Panc1 (cell line): ENCODE measurements around the gene SATB2. TPM values are rescaled to one million over a fixed set of nuclear protein-coding genes. Genes with fewer than 3 reads are reported as not detected.

ENCODE experiments used
- ATAC-seq: fragments of 200-7000 bp; cut with Tn5 transposase; 2 replicates; pipeline ENCODE4 v1.9.1; 2020; ENCODE audit warnings: mild to moderate bottlenecking, moderate library complexity
- BruUV-seq: library from RNA; stranded (reverse); fragments of 400-500 nt; replicated peaks from 2 replicates; lab custom pipeline; 2021; lab: Mats Ljungman, UMichigan
- CTCF ChIA-PET: fragments of 300-600 bp; sonication (Branson Sonifier 250); formaldehyde crosslinking; loops from one replicate; lab custom pipeline; 2022; ENCODE audit warnings: antibody characterized with exemption; lab: Charles Lee
- POLR2A ChIA-PET: fragments of 300-600 bp; sonication (Branson Sonifier 250); formaldehyde crosslinking; loops from one replicate; lab custom pipeline; 2022; ENCODE audit warnings: antibody characterized with exemption; lab: Charles Lee
- DNase-seq: peaks from one replicate; pipeline ENCODE4 v3.0.0-alpha.2; 2010; ENCODE audit warnings: low read depth, low spot score
- H3K27ac ChIP-seq: 2 replicates; pipeline ENCODE4 v1.5.1; 2011; ENCODE audit warnings: mild to moderate bottlenecking, low read length, inconsistent platforms
- H3K27me3 ChIP-seq: fragments of 200-500 bp; sonication (Bioruptor generic); 2 replicates; pipeline ENCODE4 v1.6.0; 2014; ENCODE audit warnings: low read length, inconsistent platforms; ENCODE audit not compliant: control insufficient read depth, insufficient read depth
- H3K36me3 ChIP-seq: fragments of 200-500 bp; sonication (Bioruptor generic); 2 replicates; pipeline ENCODE4 v1.5.1; 2014; ENCODE audit warnings: inconsistent platforms, mild to moderate bottlenecking, low read length, moderate library complexity; ENCODE audit not compliant: control insufficient read depth, insufficient read depth
- H3K4me1 ChIP-seq: 2 replicates; pipeline ENCODE4 v1.5.1; 2011; ENCODE audit warnings: inconsistent platforms, mild to moderate bottlenecking, low read length, moderate library complexity; ENCODE audit not compliant: control insufficient read depth, insufficient read depth
- H3K4me3 ChIP-seq, 2 experiments: 2 replicates each; pipeline ENCODE4 v1.5.1; 2011 to 2012; ENCODE audit warnings: low read depth in 2 of 2, low read length in 2 of 2, mild to moderate bottlenecking in 2 of 2, inconsistent platforms in 1 of 2, moderate library complexity in 1 of 2
- H3K9me3 ChIP-seq: fragments of 200-500 bp; sonication (Bioruptor generic); 2 replicates; pipeline ENCODE4 v1.5.1; 2014; ENCODE audit warnings: low read depth, mild to moderate bottlenecking, inconsistent platforms, low read length, moderate library complexity; ENCODE audit not compliant: control insufficient read depth, insufficient read depth
- CTCF ChIP-seq: fragments of 450-650 bp; IDR thresholded peaks from 2 replicates; pipeline ENCODE4 v1.5.1; 2017; ENCODE audit warnings: mild to moderate bottlenecking
- POLR2AphosphoS5 ChIP-seq: IDR thresholded peaks from 2 replicates; pipeline ENCODE4 v1.6.1; 2012; ENCODE audit warnings: mild to moderate bottlenecking, low read depth, low read length, moderate library complexity
- REST ChIP-seq, 2 experiments: IDR thresholded peaks; 2 replicates each; pipeline ENCODE4 v1.6.1; 2011 to 2012; ENCODE audit warnings: low read depth in 2 of 2, control low read depth in 1 of 2, low read length in 1 of 2, mild to moderate bottlenecking in 1 of 2, moderate library complexity in 1 of 2; ENCODE audit not compliant: insufficient read depth in 1 of 2
- SIN3A ChIP-seq: IDR thresholded peaks from 2 replicates; pipeline ENCODE4 v1.6.1; 2012; ENCODE audit warnings: low read depth, mild to moderate bottlenecking, low read length, moderate library complexity, borderline replicate concordance; ENCODE audit not compliant: insufficient read depth
- TCF7L2 ChIP-seq: IDR thresholded peaks from 2 replicates; pipeline ENCODE4 v1.6.1; 2011; ENCODE audit warnings: mild to moderate bottlenecking, low read depth, low read length, inconsistent platforms
- in situ Hi-C: cut with HindIII; loops from 2 replicates; pipeline ENCODE4 v1.10.0; 2016; ENCODE audit warnings: low sequenced_read_pairs, low pct_unique_long_range_greater_than_20kb
- intact Hi-C: fragments of 100-400 bp; cut with micrococcal nuclease; formaldehyde crosslinking; loops from one replicate; pipeline ENCODE4 v1.10.0; 2022; ENCODE audit not compliant: unreplicated experiment
- total RNA-seq: library from RNA; stranded (reverse); gene quantifications from one replicate; pipeline ENCODE4 v1.2.1, GENCODE V29; 2021; ENCODE audit not compliant: unreplicated experiment

The SATB2 gene
- total RNA-seq, 1 experiment from 2014 or later, result 43.2 TPM

- TF ChIP-seq TCF7L2, result no peak
- no peak for TF ChIP-seq REST (IDR thresholded peaks at IDR 0.05; ENCODE audit: insufficient read depth in 1 of 2, low read depth in 2 of 2, low read length in 1 of 2)
- no peak for TF ChIP-seq CTCF
- TF ChIP-seq POLR2AphosphoS5, result no peak
- no peak for TF ChIP-seq SIN3A
- ATAC-seq (no peak), DNase-seq (no peak)
- Histone ChIP-seq H3K4me1 (peaks cover 12% of the 10 kb centered on the region), H3K27me3 (no peaks in the 10 kb centered on the region), H3K9me3 (no peaks in the 10 kb centered on the region), H3K36me3 (no peaks in the 10 kb centered on the region), H3K4me3 (peak overlapping the region; percentile 46 to 74), H3K27ac (peak overlapping the region; percentile 99)
- intact Hi-C loops, result no loop called here
- ChIA-PET CTCF (interaction anchor here (0.6 kb wide), 1 partner anchor 40 kb away, joined by 3 read pairs; no protein-coding TSS in a partner anchor), POLR2A (interaction anchor here (0.6 to 1.0 kb wide), 2 partner anchors 9 to 395 kb away, joined by 3 read pairs; no protein-coding TSS in a partner anchor)
- in situ Hi-C loops, result no loop called here
- no TSS peak for BruUV-seq
Measured at GRCh38 chr2:199462347-199462955, 4.7 kb upstream of the SATB2 start.

- intact Hi-C loops, result no loop called here
Measured at GRCh38 chr2:199461711-199462346, 4.1 kb upstream of the SATB2 start.

More at GRCh38 chr2:199461711-199462346, 4.1 kb upstream of the SATB2 start:
- ChIA-PET CTCF (interaction anchor here (0.6 kb wide), 1 partner anchor 39 kb away, joined by 3 read pairs; no protein-coding TSS in a partner anchor), POLR2A (no interaction called here)
- Histone ChIP-seq H3K36me3 (no peaks in the 10 kb centered on the region), H3K27me3 (no peaks in the 10 kb centered on the region), H3K4me1 (peaks cover 12% of the 10 kb centered on the region), H3K4me3 (peak overlapping the region; percentile 68 to 94), H3K27ac (peak overlapping the region; percentile 99), H3K9me3 (no peaks in the 10 kb centered on the region)
- no peak for TF ChIP-seq REST (IDR thresholded peaks at IDR 0.05; ENCODE audit: insufficient read depth in 1 of 2, low read depth in 2 of 2, low read length in 1 of 2)
- no TSS peak for BruUV-seq
- in situ Hi-C loops, result no loop called here
- ATAC-seq (no peak), DNase-seq (no peak)
